ENCODE data around the gene DOCK10.

- TF ChIP-seq CTCF (conservative IDR thresholded peaks at IDR 0.05) (no peak), EZH2 (IDR thresholded peaks at IDR 0.05; ENCODE audit: low read depth) (no peak)
These were observed 238.3 kb downstream of the DOCK10 start for GRCh38 chr2:224803930-224804329.

Data from PC-9 (cell line).